Measurements from ENCODE around the gene MYO1F.

DNA sequence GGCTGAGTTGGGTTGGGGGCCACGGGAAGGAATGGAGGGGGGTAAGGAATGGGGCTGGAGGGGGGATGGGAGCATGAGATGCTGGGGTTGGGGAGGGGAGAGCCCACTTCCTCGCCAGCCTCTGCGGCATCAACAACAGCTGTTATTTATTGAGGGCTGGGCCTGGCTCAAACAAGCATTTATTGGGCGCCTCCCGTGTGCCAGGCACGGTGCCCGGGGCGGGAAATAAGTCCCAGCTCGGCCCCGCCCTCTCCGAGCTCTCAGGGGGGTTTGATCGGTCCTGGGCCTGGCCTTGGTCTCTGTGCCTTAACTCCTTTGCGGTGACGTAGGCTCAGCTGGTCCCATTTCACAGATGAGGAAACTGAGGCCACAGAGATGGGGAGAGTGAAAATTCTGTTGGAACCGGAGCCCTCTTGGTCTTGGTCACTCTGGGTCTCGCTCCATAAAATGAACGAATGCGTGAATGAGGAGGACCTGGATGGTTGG is 34.2 kb upstream of the MYO1F start:
- TF ChIP-seq L3MBTL2 (conservative IDR thresholded peaks at IDR 0.05) (no peak), LEF1 (IDR thresholded peaks at IDR 0.05; ENCODE audit: borderline replicate concordance) (no peak), FOXM1 (IDR thresholded peaks at IDR 0.05; ENCODE audit: borderline replicate concordance) (no peak), SP1 (IDR thresholded peaks at IDR 0.05) (no peak)

All from HEK293T (cell line).